Peyer's patch (tissue), 4 donors: ENCODE data around the gene FAM167B.

Experiments used
- CTCF ChIP-seq, 6 experiments: fragments of 450-650 bp in 4 of 6; fragments of 200-600 bp in 2 of 6; sonication (generic) in 1 of 6; IDR thresholded peaks; one replicate each; pipeline ENCODE4 v1.5.1; 2017 to 2019; ENCODE audit warnings: antibody characterized with exemption in 6 of 6, mild to moderate bottlenecking in 3 of 6, moderate library complexity in 1 of 6
- POLR2A ChIP-seq, 2 donors: fragments of 450-650 bp; IDR thresholded peaks; one replicate each; pipeline ENCODE4 v1.5.1; 2017; ENCODE audit warnings: antibody characterized with exemption in 2 of 2, mild to moderate bottlenecking in 2 of 2, moderate library complexity in 2 of 2

- no peak for TF ChIP-seq POLR2A (IDR thresholded peaks at IDR 0.05)
- TF ChIP-seq CTCF (IDR thresholded peaks at IDR 0.05): no peak
Observed at GRCh38 chr1:32223683-32224082, 23.3 kb upstream of the FAM167B start.
